BJ (cell line): ENCODE results near the gene PALD1. TPM values are rescaled to one million over a fixed set of nuclear protein-coding genes. Genes with fewer than 3 reads are reported as not detected.

Experiments
- CTCF ChIA-PET: fragments of 350-600 bp; formaldehyde crosslinking; extraction: SDS; loops from one replicate; lab custom pipeline; 2021; ENCODE audit warnings: antibody characterized with exemption, inconsistent platforms; lab: Yijun Ruan, JAX
- POLR2A ChIA-PET: fragments of 300-600 bp; sonication (Branson Sonifier 250); formaldehyde crosslinking; extraction: SDS; loops from one replicate; lab custom pipeline; 2021; ENCODE audit warnings: antibody characterized with exemption; lab: Charles Lee
- DNase-seq: peaks from one replicate; pipeline ENCODE4 v3.0.0-alpha.2; 2011; ENCODE audit warnings: low read depth
- H3K27me3 ChIP-seq: 2 replicates; pipeline ENCODE4 v1.6.0; 2011; ENCODE audit warnings: low read length; ENCODE audit not compliant: control insufficient read depth, insufficient read depth
- H3K36me3 ChIP-seq: 2 replicates; pipeline ENCODE4 v1.5.1; 2011; ENCODE audit warnings: low read length; ENCODE audit not compliant: control insufficient read depth, insufficient read depth
- H3K4me3 ChIP-seq: 2 replicates; pipeline ENCODE4 v1.5.1; 2011; ENCODE audit warnings: low read depth, mild to moderate bottlenecking, control low read depth, low read length
- polyA plus RNA-seq: library from polyadenylated mRNA; depleted of rRNA; stranded (reverse); fragments of >200 nt; gene quantifications from 2 replicates; pipeline ENCODE4 v1.2.3, GENCODE V29; 2011
- TF ChIP-seq, protein P1 (sequence below): IDR thresholded peaks from 2 replicates; pipeline ENCODE4 v1.5.1; 2011; ENCODE audit warnings: low read depth, mild to moderate bottlenecking, control low read depth, inconsistent platforms, low read length, moderate library complexity; ENCODE audit not compliant: insufficient read depth

The PALD1 gene
- polyA plus RNA-seq, 1 experiment = 0.10 TPM

DNA sequence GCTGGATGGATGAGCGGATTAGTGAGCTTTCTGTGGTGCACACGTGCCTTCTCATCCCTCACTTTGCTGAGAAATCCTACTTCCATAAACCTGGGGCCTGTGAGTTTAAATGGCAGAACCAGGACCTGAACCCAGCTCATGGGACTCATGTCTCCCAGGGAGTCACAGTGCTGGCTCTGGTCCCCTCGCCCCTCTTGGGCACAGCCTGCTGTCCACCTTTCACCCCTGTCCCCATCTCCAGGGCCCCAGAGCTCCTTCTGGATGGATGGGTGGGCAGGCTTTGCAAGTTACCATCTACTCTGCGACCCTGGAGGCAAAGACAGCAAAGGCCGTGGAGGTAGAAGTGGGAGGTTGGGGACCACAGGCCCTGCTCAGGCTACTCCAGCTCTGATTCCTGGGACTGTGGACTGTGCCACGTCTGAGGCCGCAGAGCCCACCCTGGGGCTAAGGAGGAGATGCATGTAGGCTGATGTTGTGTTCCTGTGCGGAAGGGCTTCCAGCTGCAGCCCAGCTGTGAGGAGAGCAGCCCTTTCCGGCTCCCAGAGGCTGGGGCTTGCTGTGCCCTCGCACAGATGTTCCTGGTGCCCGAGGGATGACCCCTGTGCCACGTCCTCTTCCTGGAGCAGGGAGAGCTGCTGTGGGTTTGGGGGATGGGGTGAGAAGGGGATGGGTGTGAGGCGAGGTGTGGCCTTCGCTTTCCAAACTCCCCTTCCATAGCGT lies 83.6 kb downstream of the PALD1 start:
- no peak for DNase-seq

DNA sequence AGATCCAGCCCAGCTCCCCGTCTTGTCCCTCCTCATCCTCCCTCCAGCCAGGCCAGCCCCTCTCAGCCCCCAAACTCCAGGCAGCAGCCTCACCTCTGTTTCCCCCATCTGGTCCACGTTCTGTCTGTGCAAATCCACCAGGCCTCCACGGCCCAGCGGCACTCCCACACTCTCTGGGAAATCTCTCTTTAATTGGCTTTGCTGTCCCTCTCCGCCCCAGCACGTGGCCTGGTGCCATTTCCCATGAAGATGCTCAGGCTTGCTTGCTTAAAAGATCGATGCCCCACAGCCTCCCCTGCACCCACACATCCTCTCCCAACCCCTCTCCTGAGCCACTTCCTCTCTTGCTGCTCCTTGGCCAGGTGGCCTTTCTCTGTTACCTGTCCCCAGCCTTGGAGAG lies 84.7 kb downstream of the PALD1 start:
- ChIA-PET CTCF (no interaction called here), POLR2A (no interaction called here)
- H3K36me3 ChIP-seq = no peaks in the 10 kb centered on the region
- H3K4me3 ChIP-seq = no peak overlapping the region
- TF ChIP-seq, protein P1, sequence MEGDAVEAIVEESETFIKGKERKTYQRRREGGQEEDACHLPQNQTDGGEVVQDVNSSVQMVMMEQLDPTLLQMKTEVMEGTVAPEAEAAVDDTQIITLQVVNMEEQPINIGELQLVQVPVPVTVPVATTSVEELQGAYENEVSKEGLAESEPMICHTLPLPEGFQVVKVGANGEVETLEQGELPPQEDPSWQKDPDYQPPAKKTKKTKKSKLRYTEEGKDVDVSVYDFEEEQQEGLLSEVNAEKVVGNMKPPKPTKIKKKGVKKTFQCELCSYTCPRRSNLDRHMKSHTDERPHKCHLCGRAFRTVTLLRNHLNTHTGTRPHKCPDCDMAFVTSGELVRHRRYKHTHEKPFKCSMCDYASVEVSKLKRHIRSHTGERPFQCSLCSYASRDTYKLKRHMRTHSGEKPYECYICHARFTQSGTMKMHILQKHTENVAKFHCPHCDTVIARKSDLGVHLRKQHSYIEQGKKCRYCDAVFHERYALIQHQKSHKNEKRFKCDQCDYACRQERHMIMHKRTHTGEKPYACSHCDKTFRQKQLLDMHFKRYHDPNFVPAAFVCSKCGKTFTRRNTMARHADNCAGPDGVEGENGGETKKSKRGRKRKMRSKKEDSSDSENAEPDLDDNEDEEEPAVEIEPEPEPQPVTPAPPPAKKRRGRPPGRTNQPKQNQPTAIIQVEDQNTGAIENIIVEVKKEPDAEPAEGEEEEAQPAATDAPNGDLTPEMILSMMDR = no peak
- H3K27me3 ChIP-seq = no peaks in the 10 kb centered on the region; the same call in 1 of the 2 replicates
- DNase-seq = no peak

More for the DNA sequence above, 83.6 kb downstream of the PALD1 start:
- CTCF ChIA-PET = interaction anchor here (0.6 to 5.0 kb wide), 7 partner anchors 11 to 320 kb away, joined by 3 to 56 read pairs (median 4); no protein-coding TSS in a partner anchor
- Histone ChIP-seq H3K4me3 (no peak overlapping the region), H3K36me3 (no peaks in the 10 kb centered on the region), H3K27me3 (no peaks in the 10 kb centered on the region; the same call in 1 of the 2 replicates)
- POLR2A ChIA-PET = no interaction called here
- TF ChIP-seq, protein P1 = no peak

DNA sequence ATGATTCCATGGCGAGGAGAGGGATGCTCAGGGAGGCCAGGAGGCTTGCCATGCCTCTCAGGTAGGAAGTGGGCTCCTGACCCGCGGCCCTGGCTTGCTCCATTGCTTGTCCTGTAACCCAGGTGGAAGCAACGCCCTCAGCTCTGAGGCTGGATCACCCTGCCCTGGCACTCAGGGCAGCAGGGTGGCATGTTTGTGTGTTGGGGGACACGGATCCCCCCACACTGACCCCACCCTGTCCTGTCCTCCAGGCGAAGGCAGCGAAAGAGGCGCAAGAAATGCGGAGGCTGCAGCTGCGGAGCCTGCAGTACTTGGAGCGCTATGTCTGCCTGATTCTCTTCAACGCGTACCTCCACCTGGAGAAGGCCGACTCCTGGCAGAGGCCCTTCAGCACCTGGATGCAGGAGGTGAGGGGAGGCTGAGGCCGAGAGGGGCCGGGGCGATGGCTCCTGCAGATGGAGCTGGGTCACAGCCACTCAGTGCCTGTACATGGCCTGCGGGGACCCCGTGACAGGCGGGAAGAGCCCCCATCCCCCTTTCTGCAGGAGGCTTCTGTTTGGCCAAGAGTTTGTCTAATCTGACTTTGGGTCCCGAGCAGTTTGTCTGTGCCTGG lies 85.7 kb downstream of the PALD1 start:
- TF ChIP-seq, protein P1 = no peak
- POLR2A ChIA-PET = no interaction called here
- Histone ChIP-seq H3K27me3 (no peaks in the 10 kb centered on the region), H3K36me3 (no peaks in the 10 kb centered on the region), H3K4me3 (no peak overlapping the region)
- CTCF ChIA-PET = no interaction called here
- DNase-seq = no peak

DNA sequence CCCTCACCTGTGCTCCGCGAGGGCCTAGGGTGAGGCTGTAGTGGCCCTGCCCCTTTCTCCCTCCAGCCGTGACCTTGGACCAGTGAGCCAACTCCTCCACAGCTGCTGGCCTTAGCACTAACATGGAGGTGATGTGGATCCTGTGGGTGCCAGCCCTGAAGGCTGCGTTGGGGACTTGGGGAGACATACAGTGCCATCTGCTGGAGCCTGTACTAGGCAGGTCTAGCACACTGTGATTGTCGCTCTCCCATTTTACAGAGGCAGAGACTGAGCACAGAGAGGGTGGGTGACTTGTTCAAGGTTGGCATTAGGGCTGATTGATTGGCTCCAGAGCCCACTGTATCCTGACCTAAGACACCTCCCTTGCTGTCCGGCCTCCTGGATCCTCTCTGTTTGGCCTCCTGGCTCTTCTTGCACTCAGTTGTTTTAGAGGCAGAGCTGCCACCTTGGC lies 86.4 kb downstream of the PALD1 start:
- DNase-seq = no peak

More for the DNA sequence above, 86.4 kb downstream of the PALD1 start:
- Histone ChIP-seq H3K36me3 (no peaks in the 10 kb centered on the region), H3K27me3 (no peaks in the 10 kb centered on the region), H3K4me3 (no peak overlapping the region)
- TF ChIP-seq, protein P1 = no peak
- CTCF ChIA-PET = interaction anchor here (0.9 to 2.4 kb wide), 2 partner anchors 13 to 16 kb away, joined by 3 to 5 read pairs; no protein-coding TSS in a partner anchor
- POLR2A ChIA-PET = no interaction called here
